ENCODE measurements around the gene MEI1. TPM values are rescaled to one million over a fixed set of nuclear protein-coding genes. Genes with fewer than 3 reads are reported as not detected.

Gene MEI1
- total RNA-seq, 3 donors from 2014 or later (not counting 1 experiment from before 2014, with no cell fraction given): 44.7 to 75.6 (median 50.3) TPM

DNA sequence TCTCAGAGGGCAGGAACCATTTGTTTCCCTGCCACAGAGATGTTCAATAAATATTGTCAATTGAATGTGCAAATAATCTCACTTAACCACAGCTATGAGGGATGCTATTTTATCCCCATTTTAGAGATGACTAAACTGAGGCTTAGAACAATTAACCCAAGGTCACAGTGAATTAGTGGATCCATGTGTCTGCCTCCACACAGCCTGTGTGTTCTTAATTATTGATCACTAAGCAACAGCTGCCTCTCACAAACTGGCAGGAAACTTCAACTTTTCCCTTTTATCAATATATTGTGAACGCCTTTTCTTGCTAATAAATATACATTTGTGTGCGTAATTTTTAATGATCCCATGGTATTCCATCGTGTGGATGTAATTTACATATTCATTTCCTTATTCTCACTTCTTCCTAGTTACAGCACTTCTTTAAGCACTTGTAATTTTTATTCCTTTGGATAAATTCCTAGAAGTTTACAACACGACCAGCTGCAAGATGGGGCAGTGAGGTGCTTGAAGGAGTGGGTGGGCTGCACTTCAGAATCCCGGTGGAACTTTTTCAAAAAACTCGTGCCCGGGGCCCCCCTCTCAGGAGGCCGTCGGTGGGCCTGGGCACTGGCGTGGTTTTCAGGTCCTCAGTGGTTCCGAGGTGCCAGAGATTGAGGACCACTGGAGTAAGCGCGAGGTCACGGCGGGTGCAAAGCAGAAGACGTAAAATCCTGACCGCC lies 132.7 kb downstream of the MEI1 start:
- H3K27ac Mint-ChIP-seq: peak overlapping the region; percentile 99
- H3K4me1 Mint-ChIP-seq: peaks cover 31 to 41% of the 10 kb centered on the region in 2 donors
- peak overlapping the region; percentile 100 for H3K27ac ChIP-seq (ENCODE audit: low read length)
- no peaks in the 10 kb centered on the region for H3K36me3 Mint-ChIP-seq
- H3K27me3 ChIP-seq (ENCODE audit: control insufficient read depth, insufficient read depth, low read length): no peaks in the 10 kb centered on the region
- H3K9me3 ChIP-seq (ENCODE audit: control insufficient read depth, insufficient read depth, low read length): no peaks in the 10 kb centered on the region
- DNase-seq (peak in 1 of 2 donors; percentile 33), ATAC-seq (no peak)
- peaks cover 13% of the 10 kb centered on the region for H3K4me1 ChIP-seq (ENCODE audit: control insufficient read depth, insufficient read depth, low read length)
- H3K4me3 ChIP-seq (ENCODE audit: low read length): peak overlapping the region; percentile 99
- H3K27me3 Mint-ChIP-seq (ENCODE audit: low read depth in 2 of 2): no peaks in the 10 kb centered on the region
- peaks cover 9% of the 10 kb centered on the region for H3K36me3 ChIP-seq (ENCODE audit: control insufficient read depth, insufficient read depth, low read length)
- no peaks in the 10 kb centered on the region for H3K9me3 Mint-ChIP-seq
- H3K4me3 Mint-ChIP-seq: peak overlapping the region; percentile 95
- intact Hi-C loops (cut with micrococcal nuclease): loop anchor here (2.0 kb wide), 2 partner anchors 51 to 115 kb away; partner anchors contain the start of gene CENPM
- TF ChIP-seq, protein P1, sequence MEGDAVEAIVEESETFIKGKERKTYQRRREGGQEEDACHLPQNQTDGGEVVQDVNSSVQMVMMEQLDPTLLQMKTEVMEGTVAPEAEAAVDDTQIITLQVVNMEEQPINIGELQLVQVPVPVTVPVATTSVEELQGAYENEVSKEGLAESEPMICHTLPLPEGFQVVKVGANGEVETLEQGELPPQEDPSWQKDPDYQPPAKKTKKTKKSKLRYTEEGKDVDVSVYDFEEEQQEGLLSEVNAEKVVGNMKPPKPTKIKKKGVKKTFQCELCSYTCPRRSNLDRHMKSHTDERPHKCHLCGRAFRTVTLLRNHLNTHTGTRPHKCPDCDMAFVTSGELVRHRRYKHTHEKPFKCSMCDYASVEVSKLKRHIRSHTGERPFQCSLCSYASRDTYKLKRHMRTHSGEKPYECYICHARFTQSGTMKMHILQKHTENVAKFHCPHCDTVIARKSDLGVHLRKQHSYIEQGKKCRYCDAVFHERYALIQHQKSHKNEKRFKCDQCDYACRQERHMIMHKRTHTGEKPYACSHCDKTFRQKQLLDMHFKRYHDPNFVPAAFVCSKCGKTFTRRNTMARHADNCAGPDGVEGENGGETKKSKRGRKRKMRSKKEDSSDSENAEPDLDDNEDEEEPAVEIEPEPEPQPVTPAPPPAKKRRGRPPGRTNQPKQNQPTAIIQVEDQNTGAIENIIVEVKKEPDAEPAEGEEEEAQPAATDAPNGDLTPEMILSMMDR (IDR thresholded peaks at IDR 0.05): no peak
- WGBS (ENCODE audit: insufficient coverage): 13% methylated on average over 15 of the region's 17 CpGs

DNA sequence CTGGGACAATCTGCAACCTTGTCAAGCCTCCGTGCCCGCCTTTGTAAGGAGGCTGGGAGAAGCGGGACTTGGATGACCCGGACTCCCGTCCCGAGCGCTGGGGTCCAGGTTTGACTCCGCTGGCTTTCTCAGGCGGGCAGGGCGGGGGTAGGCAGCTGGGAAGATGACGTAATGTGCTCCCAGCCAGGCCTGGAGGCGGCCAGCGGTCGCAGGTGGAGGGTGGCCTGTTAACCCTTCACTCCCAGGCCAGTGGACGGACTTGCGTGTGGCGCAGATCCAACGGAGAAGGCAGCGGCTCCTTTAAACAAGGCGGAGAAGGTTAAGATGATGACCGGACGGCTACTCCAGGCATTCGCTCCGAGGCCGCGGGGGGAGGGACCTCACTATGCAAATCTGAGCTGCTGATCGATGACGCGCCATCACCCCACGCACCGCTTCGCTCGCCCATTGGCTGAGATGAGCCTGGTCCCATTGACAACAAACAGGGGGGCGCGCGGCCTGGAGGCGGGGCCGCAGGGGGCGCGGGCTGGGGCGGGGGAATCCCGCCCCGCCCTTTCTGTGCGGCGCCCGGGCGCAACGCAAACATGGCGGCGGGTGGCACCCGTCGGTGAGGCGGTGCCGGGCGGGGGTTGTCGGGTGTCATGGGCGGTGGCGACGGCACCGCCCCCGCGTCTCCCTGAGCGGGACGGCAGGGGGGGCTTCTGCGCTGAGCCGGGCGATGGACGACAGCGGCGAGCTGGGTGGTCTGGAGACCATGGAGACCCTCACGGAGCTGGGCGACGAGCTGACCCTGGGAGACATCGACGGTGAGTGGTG lies 133.5 kb downstream of the MEI1 start, which contains the start of gene SREBF2:
TSS of gene SREBF2 (plus strand) at position 553 of the 816 bp plus-strand sequence. CDS start at position 719, 166 bp downstream.
- Mint-ChIP-seq H3K27me3 (ENCODE audit: low read depth in 2 of 2) (no peaks in the 10 kb centered on the region), H3K27ac (peak within 1 kb of the TSS; percentile 99), H3K36me3 (no peaks in the 10 kb centered on the region), H3K9me3 (no peaks in the 10 kb centered on the region), H3K4me1 (peaks cover 32 to 41% of the 10 kb centered on the region in 2 donors), H3K4me3 (peak within 1 kb of the TSS; percentile 95)
- Histone ChIP-seq H3K9me3 (ENCODE audit: control insufficient read depth, insufficient read depth, low read length) (no peaks in the 10 kb centered on the region), H3K4me1 (ENCODE audit: control insufficient read depth, insufficient read depth, low read length) (peaks cover 13% of the 10 kb centered on the region), H3K4me3 (ENCODE audit: low read length) (peak within 1 kb of the TSS; percentile 99), H3K27ac (ENCODE audit: low read length) (peak within 1 kb of the TSS; percentile 100), H3K36me3 (ENCODE audit: control insufficient read depth, insufficient read depth, low read length) (peaks cover 9% of the 10 kb centered on the region), H3K27me3 (ENCODE audit: control insufficient read depth, insufficient read depth, low read length) (no peaks in the 10 kb centered on the region)
- ATAC-seq: peak; percentile 91 to 97 (median 92)
- TF ChIP-seq, protein P1 (IDR thresholded peaks at IDR 0.05): no peak
- DNase-seq: peak; percentile 97 to 99
- intact Hi-C loops (cut with micrococcal nuclease): loop anchor here (2.0 kb wide), 2 partner anchors 52 to 114 kb away; partner anchors contain the start of gene CENPM
- under 1% methylated on average over 75 of the region's 75 CpGs for WGBS (ENCODE audit: insufficient coverage)

DNA sequence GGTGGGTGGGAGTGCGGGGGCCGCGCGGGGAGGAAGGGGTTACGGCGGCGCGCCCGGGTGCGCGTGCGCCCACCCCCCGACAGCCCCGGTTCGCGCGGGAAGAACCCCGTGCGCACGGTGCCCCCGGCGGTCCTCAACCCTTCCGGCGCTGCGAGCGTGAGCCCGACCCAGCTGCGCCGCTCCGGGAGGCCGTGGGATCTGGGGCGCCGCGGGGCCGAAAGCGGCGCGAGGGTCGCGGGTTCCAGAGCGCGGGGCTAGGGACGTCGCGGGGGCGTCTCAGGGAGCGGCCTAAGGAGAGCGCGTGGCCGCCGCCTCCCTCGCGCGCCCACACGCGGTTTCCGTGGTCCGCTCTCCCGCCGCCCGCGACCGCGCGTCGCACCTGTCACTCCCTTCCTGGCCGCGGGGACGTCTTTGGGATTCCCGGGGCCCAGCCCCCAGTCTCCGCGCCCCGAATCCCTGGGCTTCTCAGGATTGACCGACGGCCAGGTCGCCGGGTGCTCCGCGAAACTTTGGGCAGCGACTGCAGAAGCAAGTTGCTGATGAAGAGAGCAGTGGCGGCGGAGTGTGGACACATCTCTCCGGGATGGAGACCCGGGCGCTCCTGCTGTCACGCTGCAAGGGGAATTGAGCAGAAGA lies 134.2 kb downstream of the MEI1 start:
- Histone ChIP-seq H3K27me3 (ENCODE audit: control insufficient read depth, insufficient read depth, low read length) (no peaks in the 10 kb centered on the region), H3K36me3 (ENCODE audit: control insufficient read depth, insufficient read depth, low read length) (peaks cover 10% of the 10 kb centered on the region), H3K4me3 (ENCODE audit: low read length) (peak overlapping the region; percentile 99), H3K9me3 (ENCODE audit: control insufficient read depth, insufficient read depth, low read length) (no peaks in the 10 kb centered on the region), H3K4me1 (ENCODE audit: control insufficient read depth, insufficient read depth, low read length) (peaks cover 13% of the 10 kb centered on the region), H3K27ac (ENCODE audit: low read length) (peak overlapping the region; percentile 88)
- TF ChIP-seq, protein P1 (IDR thresholded peaks at IDR 0.05): peak; percentile 12
- ATAC-seq (peak; percentile 4 to 10 (median 5)), DNase-seq (peak; percentile 65 to 72)
- H3K4me3 Mint-ChIP-seq: peak overlapping the region; percentile 95
- H3K36me3 Mint-ChIP-seq: no peaks in the 10 kb centered on the region
- no peaks in the 10 kb centered on the region for H3K9me3 Mint-ChIP-seq
- H3K4me1 Mint-ChIP-seq: peaks cover 32 to 48% of the 10 kb centered on the region in 2 donors
- intact Hi-C loops (cut with micrococcal nuclease): loop anchor here (2.0 kb wide), 2 partner anchors 53 to 113 kb away; partner anchors contain the start of gene CENPM
- peak overlapping the region; percentile 99 for H3K27ac Mint-ChIP-seq
- under 1% methylated on average over 86 of the region's 86 CpGs for WGBS (ENCODE audit: insufficient coverage)
- no peaks in the 10 kb centered on the region for H3K27me3 Mint-ChIP-seq (ENCODE audit: low read depth in 2 of 2)
